ENCODE data around the gene SAP130. TPM values are rescaled to one million over a fixed set of nuclear protein-coding genes. Genes with fewer than 3 reads are reported as not detected.

The SAP130 gene
- total and polyA plus RNA-seq, 4 donors: 3.3 to 5.3 (median 4.5) TPM

GRCh38 chr2:127968610-127969339 is 59.1 kb downstream of the SAP130 start:
- H3K27me3 ChIP-seq (ENCODE audit: control insufficient read depth in 4 of 4, insufficient read depth in 4 of 4, low read length in 3 of 4): no peaks in the 10 kb centered on the region
- WGBS: 96% methylated on average over 11 of the region's 11 CpGs
- H3K9me3 ChIP-seq (ENCODE audit: control insufficient read depth in 4 of 4, low read length in 3 of 4): no peaks in the 10 kb centered on the region
- no peak for TF ChIP-seq HNF4A (conservative IDR thresholded peaks at IDR 0.05)
- TF ChIP-seq ZBTB33 (IDR thresholded peaks at IDR 0.05): no peak
- no peak for TF ChIP-seq MAX (IDR thresholded peaks at IDR 0.05)
- H3K27ac ChIP-seq (ENCODE audit: low read depth in 1 of 2, low read length in 2 of 2): no peak overlapping the region
- no peak overlapping the region for H3K4me3 ChIP-seq (ENCODE audit: low read depth in 1 of 3, low read length in 3 of 3)
- no peak overlapping the region for H3K9ac ChIP-seq (ENCODE audit: low read depth in 1 of 2, low read length in 2 of 2)
- DNase-seq (ENCODE audit: low spot score): no peak
- H3K36me3 ChIP-seq (ENCODE audit: control insufficient read depth in 4 of 4, insufficient read depth in 3 of 4, low read depth in 1 of 4, low read length in 3 of 4): peaks cover 0 to 18% (median 14%) of the 10 kb centered on the region in 4 donors
- no peaks in the 10 kb centered on the region for H3K4me1 ChIP-seq (ENCODE audit: control insufficient read depth in 4 of 4, insufficient read depth in 4 of 4, low read length in 3 of 4)

- no peak overlapping the region for H3K27ac ChIP-seq (ENCODE audit: low read depth in 1 of 2, low read length in 2 of 2)
- H3K9me3 ChIP-seq (ENCODE audit: control insufficient read depth in 4 of 4, low read length in 3 of 4): no peaks in the 10 kb centered on the region
- H3K4me3 ChIP-seq (ENCODE audit: low read depth in 1 of 3, low read length in 3 of 3): no peak overlapping the region
- no peak for TF ChIP-seq TAF1 (conservative IDR thresholded peaks at IDR 0.05)
- TF ChIP-seq RAD21 (IDR thresholded peaks at IDR 0.05): no peak
- TF ChIP-seq MAX (IDR thresholded peaks at IDR 0.05): no peak
- TF ChIP-seq REST (IDR thresholded peaks at IDR 0.05): no peak
- TF ChIP-seq FOXA2 (IDR thresholded peaks at IDR 0.05): no peak
- no peak for TF ChIP-seq JUND (IDR thresholded peaks at IDR 0.05)
- no peak for TF ChIP-seq RXRA (IDR thresholded peaks at IDR 0.05)
- TF ChIP-seq, protein P1, sequence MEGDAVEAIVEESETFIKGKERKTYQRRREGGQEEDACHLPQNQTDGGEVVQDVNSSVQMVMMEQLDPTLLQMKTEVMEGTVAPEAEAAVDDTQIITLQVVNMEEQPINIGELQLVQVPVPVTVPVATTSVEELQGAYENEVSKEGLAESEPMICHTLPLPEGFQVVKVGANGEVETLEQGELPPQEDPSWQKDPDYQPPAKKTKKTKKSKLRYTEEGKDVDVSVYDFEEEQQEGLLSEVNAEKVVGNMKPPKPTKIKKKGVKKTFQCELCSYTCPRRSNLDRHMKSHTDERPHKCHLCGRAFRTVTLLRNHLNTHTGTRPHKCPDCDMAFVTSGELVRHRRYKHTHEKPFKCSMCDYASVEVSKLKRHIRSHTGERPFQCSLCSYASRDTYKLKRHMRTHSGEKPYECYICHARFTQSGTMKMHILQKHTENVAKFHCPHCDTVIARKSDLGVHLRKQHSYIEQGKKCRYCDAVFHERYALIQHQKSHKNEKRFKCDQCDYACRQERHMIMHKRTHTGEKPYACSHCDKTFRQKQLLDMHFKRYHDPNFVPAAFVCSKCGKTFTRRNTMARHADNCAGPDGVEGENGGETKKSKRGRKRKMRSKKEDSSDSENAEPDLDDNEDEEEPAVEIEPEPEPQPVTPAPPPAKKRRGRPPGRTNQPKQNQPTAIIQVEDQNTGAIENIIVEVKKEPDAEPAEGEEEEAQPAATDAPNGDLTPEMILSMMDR (IDR thresholded peaks at IDR 0.05; ENCODE audit: low read depth, low read length, missing input control): no peak
- no peak for TF ChIP-seq YY1 (IDR thresholded peaks at IDR 0.05)
- TF ChIP-seq HNF4A (conservative IDR thresholded peaks at IDR 0.05): no peak
- TF ChIP-seq GABPA (IDR thresholded peaks at IDR 0.05 in 1 of 2, conservative IDR thresholded peaks at IDR 0.05 in 1 of 2): no peak
- TF ChIP-seq HNF4G (IDR thresholded peaks at IDR 0.05): no peak
- TF ChIP-seq FOXA1 (IDR thresholded peaks at IDR 0.05): no peak
- TF ChIP-seq NR2F2 (IDR thresholded peaks at IDR 0.05): no peak
- TF ChIP-seq ZBTB33 (IDR thresholded peaks at IDR 0.05): no peak
- TF ChIP-seq, protein P2, sequence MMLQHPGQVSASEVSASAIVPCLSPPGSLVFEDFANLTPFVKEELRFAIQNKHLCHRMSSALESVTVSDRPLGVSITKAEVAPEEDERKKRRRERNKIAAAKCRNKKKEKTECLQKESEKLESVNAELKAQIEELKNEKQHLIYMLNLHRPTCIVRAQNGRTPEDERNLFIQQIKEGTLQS (IDR thresholded peaks at IDR 0.05): no peak
- TF ChIP-seq SP1 (IDR thresholded peaks at IDR 0.05): no peak
- no peak for TF ChIP-seq EGR1 (IDR thresholded peaks at IDR 0.05; ENCODE audit: low read depth in 2 of 2)
- no peak for DNase-seq (ENCODE audit: low spot score)
- 97% methylated on average over 5 of the region's 5 CpGs for WGBS
- peaks cover 6 to 19% (median 14%) of the 10 kb centered on the region in 4 donors for H3K36me3 ChIP-seq (ENCODE audit: control insufficient read depth in 4 of 4, insufficient read depth in 3 of 4, low read depth in 1 of 4, low read length in 3 of 4)
- no peaks in the 10 kb centered on the region for H3K27me3 ChIP-seq (ENCODE audit: control insufficient read depth in 4 of 4, insufficient read depth in 4 of 4, low read length in 3 of 4)
- H3K9ac ChIP-seq (ENCODE audit: low read depth in 1 of 2, low read length in 2 of 2): no peak overlapping the region
- no peaks in the 10 kb centered on the region for H3K4me1 ChIP-seq (ENCODE audit: control insufficient read depth in 4 of 4, insufficient read depth in 4 of 4, low read length in 3 of 4)
Observed at GRCh38 chr2:127961729-127962128, 66.1 kb downstream of the SAP130 start.
